Suprapubic skin (tissue), 4 donors: ENCODE measurements around the gene FANCE.

Source experiments
- EP300 ChIP-seq: sonication (generic); formaldehyde crosslinking; IDR thresholded peaks from one replicate; pipeline ENCODE4 v1.6.1; 2017; ENCODE audit warnings: antibody characterized with exemption
- POLR2AphosphoS5 ChIP-seq, 3 donors: sonication (generic); formaldehyde crosslinking; IDR thresholded peaks; one replicate each; pipeline ENCODE4 v1.6.1; 2017; ENCODE audit warnings: antibody characterized with exemption in 3 of 3
- TF ChIP-seq, protein P1 (sequence below), 2 donors: fragments of 200-600 bp in 1 of 2; fragments of 450-650 bp in 1 of 2; sonication (generic) in 1 of 2; IDR thresholded peaks; one replicate each; pipeline ENCODE4 v1.5.1; 2016 to 2019; ENCODE audit warnings: antibody characterized with exemption in 2 of 2, mild to moderate bottlenecking in 1 of 2, moderate library complexity in 1 of 2

DNA sequence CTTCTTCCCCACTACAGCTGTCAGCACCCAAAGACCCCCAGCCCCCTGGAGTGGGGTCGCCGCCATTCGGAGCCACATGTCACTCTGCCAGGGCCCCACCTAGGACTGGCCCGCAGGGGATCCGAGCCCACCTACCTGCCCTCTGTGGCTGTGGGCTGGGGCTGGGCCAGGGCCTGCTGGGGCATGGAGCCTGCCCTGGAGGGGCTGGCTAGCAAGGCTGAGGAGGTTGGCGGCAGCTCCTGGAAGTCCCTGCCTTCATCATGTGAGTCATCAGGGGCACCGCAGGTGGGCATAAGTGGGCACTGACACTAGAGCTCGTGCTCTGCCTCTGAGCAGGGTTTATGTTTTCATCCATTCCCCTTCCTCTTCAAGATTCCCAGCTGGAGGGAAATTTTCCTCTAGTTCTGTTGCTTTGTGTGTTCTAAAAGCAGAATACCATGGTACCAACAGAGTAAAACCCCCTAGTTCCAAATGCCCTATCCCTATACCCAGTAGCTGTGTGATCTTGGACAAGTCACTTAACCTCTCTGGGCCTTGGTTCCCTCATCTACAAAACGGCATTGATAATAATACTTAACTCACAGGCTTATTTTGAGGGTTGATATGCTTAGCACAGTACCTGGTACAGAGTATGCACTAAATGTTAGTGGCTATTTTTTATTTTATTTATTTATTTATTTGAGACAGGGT is 8.7 kb upstream of the FANCE start:
- TF ChIP-seq POLR2AphosphoS5 (IDR thresholded peaks at IDR 0.05) (no peak), EP300 (no peak)
- TF ChIP-seq, protein P1, sequence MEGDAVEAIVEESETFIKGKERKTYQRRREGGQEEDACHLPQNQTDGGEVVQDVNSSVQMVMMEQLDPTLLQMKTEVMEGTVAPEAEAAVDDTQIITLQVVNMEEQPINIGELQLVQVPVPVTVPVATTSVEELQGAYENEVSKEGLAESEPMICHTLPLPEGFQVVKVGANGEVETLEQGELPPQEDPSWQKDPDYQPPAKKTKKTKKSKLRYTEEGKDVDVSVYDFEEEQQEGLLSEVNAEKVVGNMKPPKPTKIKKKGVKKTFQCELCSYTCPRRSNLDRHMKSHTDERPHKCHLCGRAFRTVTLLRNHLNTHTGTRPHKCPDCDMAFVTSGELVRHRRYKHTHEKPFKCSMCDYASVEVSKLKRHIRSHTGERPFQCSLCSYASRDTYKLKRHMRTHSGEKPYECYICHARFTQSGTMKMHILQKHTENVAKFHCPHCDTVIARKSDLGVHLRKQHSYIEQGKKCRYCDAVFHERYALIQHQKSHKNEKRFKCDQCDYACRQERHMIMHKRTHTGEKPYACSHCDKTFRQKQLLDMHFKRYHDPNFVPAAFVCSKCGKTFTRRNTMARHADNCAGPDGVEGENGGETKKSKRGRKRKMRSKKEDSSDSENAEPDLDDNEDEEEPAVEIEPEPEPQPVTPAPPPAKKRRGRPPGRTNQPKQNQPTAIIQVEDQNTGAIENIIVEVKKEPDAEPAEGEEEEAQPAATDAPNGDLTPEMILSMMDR (IDR thresholded peaks at IDR 0.05), result no peak
